ENCODE results near the gene GPRC6A.

GPRC6A gene

DNA sequence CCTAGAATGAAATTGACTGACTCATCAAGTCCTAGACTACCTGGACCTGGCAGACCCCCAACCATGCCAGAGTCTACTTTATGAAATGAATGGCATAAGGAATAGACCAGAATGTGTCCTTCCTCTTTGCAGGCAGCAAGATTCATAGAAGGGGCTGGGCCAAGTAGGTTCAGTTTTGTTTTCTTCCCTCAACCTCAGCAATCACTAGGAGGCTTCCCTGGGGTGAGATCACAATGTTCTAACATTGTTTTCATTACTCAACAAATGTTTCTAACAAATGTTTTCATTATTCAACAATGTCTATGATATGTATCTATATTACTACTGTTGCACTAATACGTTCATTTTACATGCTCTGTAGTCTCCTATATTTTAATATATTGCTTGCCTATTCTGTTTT, 55.0 kb downstream of the GPRC6A start:
- DNase-seq = no peak

DNA sequence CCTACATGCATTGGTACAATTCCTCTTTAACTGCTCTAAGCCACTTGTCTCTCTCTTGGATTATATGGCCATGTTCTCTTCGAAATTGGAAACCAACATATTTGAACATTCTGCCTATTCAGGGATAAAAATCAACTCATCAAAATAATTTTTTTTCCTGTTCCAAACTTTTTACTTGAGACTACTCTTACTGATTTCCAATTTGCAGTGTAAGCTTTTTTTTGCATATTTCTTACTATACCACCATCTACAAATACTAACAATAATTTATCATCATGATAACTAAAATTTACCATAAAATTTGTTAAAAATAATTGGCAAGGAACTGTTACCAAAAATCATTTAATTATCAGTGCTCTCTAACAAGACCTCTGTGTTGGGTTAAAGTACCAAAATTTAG, 56.4 kb downstream of the GPRC6A start:
- DNase-seq = no peak

DNA sequence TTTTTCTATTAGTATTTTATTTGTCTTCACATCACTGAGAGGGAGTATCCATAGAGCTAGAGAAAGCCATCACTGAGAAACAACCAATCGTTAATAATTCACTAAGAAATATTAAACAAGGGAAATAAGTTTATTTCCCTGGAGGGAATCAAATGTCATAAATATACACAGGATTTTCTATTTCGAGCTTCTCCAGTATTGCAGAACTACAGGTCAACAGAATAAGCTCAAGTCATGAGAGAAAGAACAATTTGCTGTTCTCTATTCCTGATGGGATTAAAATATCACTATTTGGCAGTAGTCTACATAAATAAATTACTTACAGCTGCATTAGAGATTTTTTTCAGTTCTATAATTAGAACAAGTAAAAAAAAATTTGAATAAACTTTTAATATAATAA, 61.2 kb downstream of the GPRC6A start:
- DNase-seq = no peak

DNA sequence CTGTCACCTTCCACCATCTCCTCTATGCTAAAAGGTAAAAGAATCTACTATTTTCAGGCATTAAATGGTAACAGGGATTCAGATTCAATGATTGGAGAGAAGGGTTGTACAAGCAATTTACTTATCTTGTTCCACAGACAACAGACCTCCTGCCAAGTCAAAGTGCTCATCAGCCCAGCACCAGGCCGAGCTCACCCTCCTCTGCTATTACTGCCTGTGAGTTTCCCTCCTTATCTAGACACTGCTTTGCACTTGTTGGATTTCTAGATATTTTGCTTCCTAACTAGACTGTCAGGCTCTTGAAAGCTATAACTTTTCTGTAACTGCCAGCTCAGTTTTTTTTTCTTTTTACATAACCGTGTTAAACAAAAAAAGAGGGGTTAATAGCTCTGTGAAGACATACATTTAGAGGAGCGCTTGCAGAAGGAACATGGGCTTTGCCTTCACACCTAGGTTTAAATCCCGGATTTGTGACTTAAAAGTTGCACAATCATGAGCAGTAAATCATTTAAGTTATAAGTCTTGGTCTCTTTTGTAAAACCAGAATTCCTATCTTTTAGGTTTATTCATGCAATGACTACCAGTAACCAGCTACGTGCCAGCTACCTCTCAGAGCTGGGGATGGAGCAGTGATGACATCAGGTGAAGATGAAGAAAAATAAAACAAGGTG, 62.2 kb downstream of the GPRC6A start:
- no peak for DNase-seq

DNA sequence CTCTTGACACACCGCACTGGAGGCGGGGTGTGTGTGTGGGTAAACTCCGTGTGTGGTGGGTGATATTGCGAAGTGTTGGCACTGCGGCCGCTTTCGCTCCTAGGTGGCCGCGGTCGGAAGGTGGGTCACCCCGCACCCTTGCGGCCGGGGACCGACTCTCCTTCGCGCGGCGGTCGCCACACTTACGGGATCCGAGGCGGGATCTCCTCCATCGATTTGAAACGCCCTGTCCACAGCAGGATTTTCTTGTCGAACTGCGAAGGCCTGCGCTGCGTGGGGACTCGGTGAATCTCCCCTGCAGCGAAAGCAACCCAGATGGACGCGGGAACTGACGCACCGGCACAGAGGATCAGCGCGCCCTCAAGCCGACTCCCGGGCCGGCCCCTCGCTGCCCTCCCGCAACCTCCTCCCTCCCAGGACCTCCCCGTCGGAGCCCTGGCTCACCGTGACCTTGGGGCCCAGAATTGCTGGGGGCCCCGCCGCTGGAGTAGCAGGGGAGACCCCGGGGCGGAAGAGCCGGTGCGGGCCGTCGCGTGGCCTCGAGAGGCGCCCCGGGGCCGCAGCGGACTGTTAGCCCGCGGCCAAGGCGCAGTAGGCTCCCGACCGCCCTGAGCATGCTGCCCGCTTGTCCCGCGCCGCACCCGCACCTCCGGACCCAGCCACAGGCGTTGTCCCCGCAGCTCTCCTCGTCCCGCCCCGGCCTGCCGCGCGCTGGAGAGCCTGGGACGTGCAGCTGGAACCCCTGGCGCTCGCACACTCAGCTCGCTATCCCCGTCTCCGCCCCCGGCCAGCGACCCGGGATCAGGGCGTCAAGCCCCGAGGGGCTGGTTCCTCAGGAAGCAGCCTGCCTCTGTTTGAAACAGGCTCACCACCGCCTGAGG, 63.7 kb downstream of the GPRC6A start, which contains the start of gene FAM162B:
Gene FAM162B (minus strand): TSS at position 759 of the 881 bp plus-strand sequence. CDS start 143 bp downstream, at position 616.
- peak in 1 of 2 donors; percentile 4 for DNase-seq

DNA sequence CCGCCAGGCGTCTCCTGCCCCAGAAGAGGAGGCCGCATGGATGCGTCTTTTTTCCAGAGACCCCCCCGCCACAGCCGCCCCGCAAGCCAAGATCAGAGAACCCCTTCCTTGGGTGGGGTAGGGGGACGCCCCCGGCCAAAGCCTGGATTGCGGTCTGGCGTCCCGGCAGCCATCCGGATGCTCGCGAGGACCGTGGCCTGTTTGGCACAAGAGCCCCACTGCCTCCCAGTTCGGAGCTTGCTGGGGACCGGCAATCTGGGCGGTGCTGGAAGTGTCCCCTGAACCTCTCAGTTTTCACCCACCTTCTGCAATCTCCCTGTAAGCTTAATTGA, 64.3 kb downstream of the GPRC6A start:
- no peak for DNase-seq

DNA sequence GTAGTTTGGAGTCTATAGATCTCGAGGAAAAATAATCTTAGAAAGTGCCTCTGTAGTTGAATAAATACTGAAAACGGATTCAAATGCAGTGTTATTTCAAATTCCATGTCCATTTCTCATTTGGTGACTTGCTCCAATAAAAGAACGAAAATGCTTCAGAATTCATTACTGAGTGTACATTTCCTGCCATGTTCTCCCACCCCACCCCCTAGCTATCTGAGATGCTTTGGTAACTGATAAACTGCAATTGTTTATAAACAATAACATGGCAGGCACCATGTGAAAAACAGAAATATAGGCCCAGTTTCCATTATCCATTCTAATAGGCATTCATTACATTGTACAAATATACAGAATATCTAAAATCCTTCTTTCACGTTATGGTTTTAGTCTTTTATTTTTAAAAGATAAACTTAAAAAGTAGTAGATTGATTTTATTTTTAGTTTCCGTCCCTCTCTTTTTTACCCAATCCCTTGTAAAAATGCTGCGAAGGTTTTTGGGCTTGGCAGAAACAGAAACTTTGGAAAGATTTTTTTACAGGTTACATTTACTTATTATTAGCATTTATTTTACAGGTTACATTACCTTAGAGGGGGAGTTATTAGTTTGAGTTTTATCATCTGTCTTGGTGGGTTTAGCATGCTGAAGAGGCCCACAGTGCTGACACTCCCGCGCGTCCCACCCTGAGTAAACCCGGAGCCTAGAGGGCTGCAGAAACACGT, 64.8 kb downstream of the GPRC6A start:
- no peak for DNase-seq

DNA sequence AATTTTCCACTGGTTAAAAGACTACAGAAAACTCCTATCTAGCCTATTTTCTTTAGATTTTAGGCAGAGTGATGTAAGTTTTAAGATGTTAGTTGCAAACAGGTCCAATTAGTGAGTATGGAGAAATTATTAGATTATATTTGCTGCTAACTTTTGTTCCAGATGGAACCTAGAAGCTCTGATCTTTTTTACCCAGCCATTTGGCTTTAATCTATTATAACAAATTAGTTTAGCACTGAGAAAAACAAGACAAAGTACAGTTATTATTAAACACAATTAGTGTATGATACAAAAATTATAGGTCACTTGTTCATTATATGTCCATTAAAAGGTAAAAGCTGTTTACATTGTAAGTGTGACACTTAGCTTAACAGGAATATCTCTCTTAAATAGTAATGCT, 65.8 kb downstream of the GPRC6A start:
- DNase-seq = no peak

DNA sequence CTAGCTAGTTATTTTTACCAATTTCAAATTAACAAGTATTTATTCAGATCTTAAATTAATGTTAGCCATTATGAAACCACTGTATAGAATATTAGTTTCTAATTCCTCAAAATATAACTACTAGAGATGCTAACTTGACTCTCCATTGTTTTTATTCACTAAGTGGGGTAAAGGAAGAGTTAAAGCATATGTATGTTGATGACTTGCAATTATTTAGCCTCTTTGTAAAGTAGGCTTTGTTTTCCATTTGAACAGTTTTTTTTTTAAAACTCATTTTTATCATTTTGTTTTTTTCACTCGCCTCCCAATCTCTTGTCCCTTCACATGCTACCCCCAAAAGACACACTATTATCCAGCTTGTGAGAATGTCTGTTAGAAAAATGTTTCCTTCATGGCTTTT, 66.6 kb downstream of the GPRC6A start:
- DNase-seq = no peak

DNA sequence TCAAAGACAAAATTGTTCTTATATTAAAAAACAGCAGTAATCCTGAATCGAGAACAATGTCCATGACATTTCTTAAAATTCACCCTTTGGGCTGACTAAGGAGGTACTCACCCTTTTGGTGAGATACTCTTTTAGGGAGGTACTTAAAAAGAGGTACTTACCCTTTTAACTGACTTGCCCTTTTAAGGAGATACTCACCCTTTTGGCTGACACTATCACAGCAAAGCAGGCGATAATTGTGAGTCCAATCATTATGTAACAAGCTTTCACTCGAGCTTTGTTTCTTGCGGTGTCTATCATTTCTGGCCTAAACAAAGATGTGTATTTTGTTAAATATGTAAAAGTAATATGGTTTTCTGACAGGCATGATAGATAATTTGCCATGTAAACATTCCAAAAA, 67.1 kb downstream of the GPRC6A start:
- DNase-seq = no peak

DNA sequence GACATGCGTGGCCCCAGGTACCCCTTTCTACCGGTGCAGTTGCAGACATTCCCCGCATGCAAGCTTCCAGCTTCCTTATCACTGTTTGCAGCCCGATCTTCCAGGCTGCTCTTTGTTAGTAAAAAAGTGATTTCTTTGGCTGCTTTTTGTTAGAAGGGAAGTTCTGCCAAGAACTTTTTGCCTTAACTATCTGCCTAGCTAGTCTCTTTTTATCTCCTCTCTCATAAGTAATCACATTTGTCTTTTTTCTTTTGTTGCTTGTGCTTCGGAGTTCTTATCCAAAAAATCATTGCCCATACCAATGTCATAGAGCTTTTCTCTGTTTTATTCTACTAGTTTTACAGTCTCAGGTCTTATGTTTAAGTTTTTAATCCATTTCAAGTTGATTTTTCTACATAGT, 83.7 kb downstream of the GPRC6A start:
- DNase-seq = no peak

Data from hippocampal formation (tissue), 2 donors.